DOHH2 (cell line): ENCODE measurements around the gene GFI1B.

Experiments
- EZH2phosphoT487 ChIP-seq: fragments of 200-600 bp; sonication (generic); IDR thresholded peaks from 2 replicates; pipeline ENCODE4 v1.6.1; 2017; ENCODE audit warnings: borderline replicate concordance, mild to moderate bottlenecking, antibody characterized with exemption, low read length, moderate library complexity, mixed read lengths
- TF ChIP-seq, protein P1 (sequence below): fragments of 200-600 bp; sonication (generic); IDR thresholded peaks from one replicate; pipeline ENCODE4 v1.5.1; 2014; ENCODE audit warnings: antibody characterized with exemption, mild to moderate bottlenecking, low read depth, low read length; ENCODE audit not compliant: poor library complexity, severe bottlenecking

DNA sequence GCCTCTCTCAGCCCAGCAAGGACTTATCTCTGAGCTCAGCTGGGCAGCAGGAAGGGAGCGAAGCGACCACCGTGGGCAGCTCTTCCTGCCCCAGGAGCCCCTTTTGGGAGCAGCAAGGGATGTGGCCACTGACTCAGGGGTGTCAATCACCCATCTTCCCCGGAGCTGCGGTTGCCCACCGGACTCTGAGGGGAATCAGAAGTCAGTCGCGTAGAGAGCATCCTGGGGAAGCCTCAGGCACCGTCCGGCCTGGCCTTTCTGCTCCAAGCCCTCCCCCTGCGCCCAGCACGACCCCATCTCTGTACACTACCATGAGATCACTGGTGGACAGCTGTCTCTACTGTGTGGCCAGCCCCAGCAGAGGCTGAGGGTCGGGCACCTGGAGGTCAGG, 24.6 kb downstream of the GFI1B start:
- TF ChIP-seq, protein P1, sequence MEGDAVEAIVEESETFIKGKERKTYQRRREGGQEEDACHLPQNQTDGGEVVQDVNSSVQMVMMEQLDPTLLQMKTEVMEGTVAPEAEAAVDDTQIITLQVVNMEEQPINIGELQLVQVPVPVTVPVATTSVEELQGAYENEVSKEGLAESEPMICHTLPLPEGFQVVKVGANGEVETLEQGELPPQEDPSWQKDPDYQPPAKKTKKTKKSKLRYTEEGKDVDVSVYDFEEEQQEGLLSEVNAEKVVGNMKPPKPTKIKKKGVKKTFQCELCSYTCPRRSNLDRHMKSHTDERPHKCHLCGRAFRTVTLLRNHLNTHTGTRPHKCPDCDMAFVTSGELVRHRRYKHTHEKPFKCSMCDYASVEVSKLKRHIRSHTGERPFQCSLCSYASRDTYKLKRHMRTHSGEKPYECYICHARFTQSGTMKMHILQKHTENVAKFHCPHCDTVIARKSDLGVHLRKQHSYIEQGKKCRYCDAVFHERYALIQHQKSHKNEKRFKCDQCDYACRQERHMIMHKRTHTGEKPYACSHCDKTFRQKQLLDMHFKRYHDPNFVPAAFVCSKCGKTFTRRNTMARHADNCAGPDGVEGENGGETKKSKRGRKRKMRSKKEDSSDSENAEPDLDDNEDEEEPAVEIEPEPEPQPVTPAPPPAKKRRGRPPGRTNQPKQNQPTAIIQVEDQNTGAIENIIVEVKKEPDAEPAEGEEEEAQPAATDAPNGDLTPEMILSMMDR, result no peak
- no peak for TF ChIP-seq EZH2phosphoT487
